GM18951 (cell line): ENCODE data around the gene PRKACG.

Source experiments
- POLR2A ChIP-seq: IDR thresholded peaks from 4 replicates; pipeline ENCODE4 v1.6.1; 2011; ENCODE audit warnings: mild to moderate bottlenecking; ENCODE audit not compliant: insufficient read length, insufficient read depth; ENCODE audit errors: extremely low read depth
- in situ Hi-C: fragments of 300-500 bp; cut with MboI; formaldehyde crosslinking; loops from one replicate; pipeline ENCODE4 v1.12.0; 2022; ENCODE audit warnings: low sequenced_read_pairs, mixed read lengths, inconsistent platforms; ENCODE audit not compliant: unreplicated experiment

The PRKACG gene

DNA sequence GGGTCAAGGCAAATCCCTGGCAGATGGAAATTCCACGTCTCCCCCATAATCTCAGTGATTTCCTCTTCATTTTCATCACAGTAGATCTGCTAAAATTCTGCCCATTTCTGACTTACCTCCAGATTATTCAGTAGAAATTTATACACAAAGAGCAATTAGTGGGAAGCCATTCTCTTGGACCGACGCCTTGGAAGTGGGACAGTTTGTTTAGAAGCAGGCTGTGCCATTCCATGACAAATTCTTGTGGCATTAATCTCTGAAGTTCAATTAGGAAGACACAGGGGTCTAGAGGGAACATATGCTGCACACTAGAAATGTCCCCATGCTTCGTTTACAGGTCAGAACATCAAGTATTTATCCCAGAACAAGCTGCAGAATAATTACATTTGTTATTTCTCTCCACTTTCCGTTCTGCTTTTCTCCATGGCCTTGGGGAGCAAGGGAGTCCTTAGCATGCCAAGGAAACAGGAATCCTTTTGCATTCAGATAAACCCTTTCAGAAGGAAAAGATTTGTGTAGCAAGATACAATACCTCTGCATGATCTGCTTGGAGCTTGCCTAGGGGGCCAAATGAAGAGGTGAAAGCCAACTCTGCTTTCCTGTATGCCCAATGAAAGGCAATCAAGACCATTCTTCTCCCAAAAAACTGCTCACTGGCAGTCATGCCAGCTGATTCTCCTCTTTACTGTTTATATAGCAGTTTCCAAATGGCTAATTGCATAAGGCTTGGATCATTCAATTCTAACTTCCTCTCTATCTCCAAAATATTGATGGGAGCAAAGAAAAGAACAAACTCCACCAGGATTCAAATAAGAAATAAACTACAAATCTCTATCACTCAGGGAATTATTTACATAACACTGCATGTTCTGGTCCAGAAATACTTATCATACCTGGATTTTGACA lies 2.5 kb upstream of the PRKACG start:
- in situ Hi-C loops = no loop called here
- no peak for TF ChIP-seq POLR2A

DNA sequence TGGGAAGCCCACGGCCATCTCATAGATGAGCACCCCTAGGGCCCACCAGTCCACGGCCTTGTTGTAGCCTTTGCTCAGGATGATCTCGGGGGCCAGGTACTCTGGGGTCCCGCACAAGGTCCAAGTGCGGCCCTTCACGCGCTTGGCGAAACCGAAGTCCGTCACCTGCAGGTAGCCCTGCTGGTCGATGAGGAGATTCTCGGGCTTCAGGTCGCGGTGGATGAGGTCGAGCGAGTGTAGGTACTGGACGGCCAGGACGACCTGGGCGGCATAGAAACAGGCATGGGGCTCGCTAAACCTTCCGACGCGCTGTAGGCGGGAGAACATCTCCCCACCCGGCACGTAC lies 558 bp downstream of the PRKACG start:
- in situ Hi-C loops = no loop called here
- TF ChIP-seq POLR2A = no peak

DNA sequence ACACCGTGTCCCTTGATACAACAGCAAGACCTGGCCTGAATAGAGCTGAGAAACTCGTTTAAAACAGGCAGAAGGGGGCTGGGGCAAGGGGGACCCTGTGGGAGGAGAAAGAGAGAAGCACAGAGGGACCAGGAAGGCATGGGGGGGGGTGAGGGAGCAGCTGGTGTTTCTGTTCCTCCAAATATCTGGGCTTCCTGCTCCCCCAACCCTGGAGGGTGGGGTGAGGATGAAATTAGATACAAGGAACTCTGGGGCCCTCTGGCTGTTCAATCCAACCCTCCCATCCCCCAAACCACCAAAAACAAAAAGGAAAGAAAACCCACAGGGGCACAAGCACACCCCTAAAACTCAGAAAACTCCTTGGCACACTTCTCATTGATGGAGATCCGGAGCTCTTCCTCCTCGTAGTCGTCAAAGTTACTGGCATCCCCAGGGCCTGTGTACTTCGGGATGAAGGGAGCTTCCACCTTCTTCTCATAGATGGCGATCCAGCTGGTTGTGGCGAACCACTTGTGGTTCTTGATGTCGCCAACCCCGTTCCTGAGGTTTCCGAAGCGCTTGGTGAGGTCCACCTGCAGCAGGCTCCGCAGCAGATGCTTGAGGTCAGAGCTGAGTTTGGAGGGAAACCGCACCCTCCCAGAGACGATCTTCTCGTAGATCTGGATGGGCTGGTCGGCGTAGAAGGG lies 1.1 kb downstream of the PRKACG start:
- no peak for TF ChIP-seq POLR2A
- in situ Hi-C loops = no loop called here

GRCh38 chr9:69009708-69010107 lies 4.2 kb downstream of the PRKACG start:
- no peak for TF ChIP-seq POLR2A
- in situ Hi-C loops = no loop called here

- in situ Hi-C loops = loop anchor here (5.0 kb wide), 1 partner anchor 423 kb away; no protein-coding TSS in a partner anchor
Measured at GRCh38 chr9:69004836-69005235, 9.1 kb downstream of the PRKACG start.

GRCh38 chr9:69003051-69003450 lies 10.9 kb downstream of the PRKACG start:
- in situ Hi-C loops = loop anchor here (5.0 kb wide), 1 partner anchor 421 kb away; no protein-coding TSS in a partner anchor
- TF ChIP-seq POLR2A = no peak

More at GRCh38 chr9:69004836-69005235, 9.1 kb downstream of the PRKACG start:
- no peak for TF ChIP-seq POLR2A

- no peak for TF ChIP-seq POLR2A
- in situ Hi-C loops = loop anchor here (5.0 kb wide), 1 partner anchor 420 kb away; no protein-coding TSS in a partner anchor
Measured at GRCh38 chr9:69001921-69002320, 12.0 kb downstream of the PRKACG start.

GRCh38 chr9:68999393-69000105 lies 14.4 kb downstream of the PRKACG start:
- in situ Hi-C loops = loop anchor here (5.0 kb wide), 1 partner anchor 417 kb away; no protein-coding TSS in a partner anchor

GRCh38 chr9:68998812-68999211 lies 15.1 kb downstream of the PRKACG start:
- in situ Hi-C loops = no loop called here
- TF ChIP-seq POLR2A = no peak

More at GRCh38 chr9:68999393-69000105, 14.4 kb downstream of the PRKACG start:
- no peak for TF ChIP-seq POLR2A

GRCh38 chr9:68998385-68998784 lies 15.5 kb downstream of the PRKACG start:
- in situ Hi-C loops = no loop called here
- no peak for TF ChIP-seq POLR2A

DNA sequence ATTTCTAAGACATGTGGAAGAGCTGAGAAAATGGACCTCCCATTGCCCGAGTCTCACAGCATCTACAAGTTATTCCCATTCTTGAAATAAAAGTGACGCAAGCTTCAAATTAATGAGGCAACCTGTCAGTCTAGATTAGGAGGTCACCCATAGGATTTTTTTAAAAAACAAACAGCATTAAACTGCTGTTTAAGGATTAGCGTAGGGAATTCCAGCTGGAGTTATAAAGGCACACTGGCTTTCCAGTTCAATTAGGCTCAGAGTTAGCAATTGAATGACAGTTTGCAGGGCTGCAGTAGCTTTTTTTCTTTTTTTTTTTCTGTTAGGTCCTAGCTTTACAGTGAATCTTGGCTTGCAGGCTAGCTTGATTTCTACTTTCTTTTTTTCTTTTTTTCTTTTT lies 16.2 kb downstream of the PRKACG start:
- TF ChIP-seq POLR2A = no peak
- in situ Hi-C loops = no loop called here

- no peak for TF ChIP-seq POLR2A
- in situ Hi-C loops = no loop called here
Measured at GRCh38 chr9:68996462-68996861, 17.5 kb downstream of the PRKACG start.

GRCh38 chr9:68995776-68996175 lies 18.1 kb downstream of the PRKACG start:
- no peak for TF ChIP-seq POLR2A
- in situ Hi-C loops = no loop called here
